ENCODE results near the gene TRAPPC14.
"Not testable (repeated sequence)": the region's sequence is repeated elsewhere in the genome, so short reads cannot be mapped to it uniquely, and the experiment has no call there.

Gene TRAPPC14

GRCh38 chr7:100152937-100153666, 5.4 kb downstream of the TRAPPC14 start:
- DNase-seq, result no peak

GRCh38 chr7:100152404-100152803, 6.1 kb downstream of the TRAPPC14 start:
- DNase-seq, result no peak

GRCh38 chr7:100148559-100149328, 9.8 kb downstream of the TRAPPC14 start, which contains the start of gene LAMTOR4:
Gene LAMTOR4, plus strand, starts transcription at chr7:100148918. Its CDS starts 55 bp downstream, at chr7:100148973.
- DNase-seq, result peak; percentile 99

- no peak for DNase-seq
Observed at GRCh38 chr7:100148225-100148558, 10.3 kb downstream of the TRAPPC14 start.

- no peak for DNase-seq
Observed at GRCh38 chr7:100147278-100147677, 11.2 kb downstream of the TRAPPC14 start.

GRCh38 chr7:100146350-100146749, 12.2 kb downstream of the TRAPPC14 start:
- not testable (repeated sequence) for DNase-seq

GRCh38 chr7:100142461-100142860, 16.1 kb downstream of the TRAPPC14 start:
- DNase-seq, result no peak

- no peak for DNase-seq
Observed at GRCh38 chr7:100141555-100141949, 17.0 kb downstream of the TRAPPC14 start.

- DNase-seq, result no peak
Observed at GRCh38 chr7:100137851-100138760, 20.4 kb downstream of the TRAPPC14 start.

GRCh38 chr7:100132697-100133151, 25.8 kb downstream of the TRAPPC14 start:
- DNase-seq, result peak; percentile 45

GRCh38 chr7:100132126-100132525, 26.4 kb downstream of the TRAPPC14 start:
- DNase-seq, result no peak

- DNase-seq, result peak; percentile 36
Observed at GRCh38 chr7:100130608-100131453, 27.7 kb downstream of the TRAPPC14 start.

- DNase-seq, result not testable (repeated sequence)
Observed at GRCh38 chr7:100130220-100130607, 28.3 kb downstream of the TRAPPC14 start.

- DNase-seq, result no peak
Observed at GRCh38 chr7:100128637-100128963, 29.9 kb downstream of the TRAPPC14 start.

GRCh38 chr7:100127866-100128636, 30.5 kb downstream of the TRAPPC14 start:
- peak; percentile 23 for DNase-seq

GRCh38 chr7:100126931-100127865, 31.3 kb downstream of the TRAPPC14 start, which contains the start of gene MBLAC1:
Gene MBLAC1, plus strand, starts transcription at chr7:100126967. Its CDS starts 429 bp downstream, at chr7:100127396.
- peak; percentile 90 for DNase-seq

GRCh38 chr7:100126239-100126930, 32.1 kb downstream of the TRAPPC14 start:
- peak; percentile 72 for DNase-seq

- DNase-seq, result no peak
Observed at GRCh38 chr7:100124301-100125230, 34.0 kb downstream of the TRAPPC14 start.
